K562 (cell line): ENCODE data around the gene NMNAT1. TPM values are rescaled to one million over a fixed set of nuclear protein-coding genes. Genes with fewer than 3 reads are reported as not detected.

Source experiments
- ARID1B ChIP-seq: fragments of 450-650 bp; IDR thresholded peaks from 2 replicates; pipeline ENCODE4 v1.6.1; 2016; ENCODE audit warnings: antibody characterized with exemption, mild to moderate bottlenecking, inconsistent platforms
- CAMTA2 ChIP-seq: fragments of 250-450 bp; sonication (Bioruptor Pico); conservative IDR thresholded peaks from 2 replicates; pipeline ENCODE4 v1.5.1; 2022
- CHD4 ChIP-seq: fragments of 200-600 bp; sonication (generic); IDR thresholded peaks from 3 replicates; pipeline ENCODE4 v1.6.1; 2012; ENCODE audit warnings: low read depth, mild to moderate bottlenecking, mixed read lengths, low read length, inconsistent platforms; ENCODE audit not compliant: insufficient read depth, insufficient replicate concordance, poor library complexity, severe bottlenecking
- EWSR1 ChIP-seq: fragments of 450-650 bp; IDR thresholded peaks from 2 replicates; pipeline ENCODE4 v1.6.1; 2018; ENCODE audit warnings: borderline replicate concordance, mild to moderate bottlenecking, low read depth, moderate library complexity; ENCODE audit not compliant: partially characterized antibody
- FIP1L1 ChIP-seq: fragments of 200-400 bp; formaldehyde crosslinking; IDR thresholded peaks from 2 replicates; pipeline ENCODE4 v1.6.1; 2018; ENCODE audit warnings: mild to moderate bottlenecking, low read depth, low read length; ENCODE audit not compliant: poor library complexity, severe bottlenecking
- FOS ChIP-seq: IDR thresholded peaks from 3 replicates; pipeline ENCODE4 v1.6.1; 2011; ENCODE audit not compliant: insufficient read length; ENCODE audit errors: extremely low read depth
- FOXM1 ChIP-seq, 2 experiments: fragments of 450-650 bp in 1 of 2; sonication (generic) in 1 of 2; formaldehyde crosslinking in 1 of 2; IDR thresholded peaks; 2 replicates each; pipeline versions ENCODE4 v1.6.1 to v1.9.0; 2017 to 2022; ENCODE audit warnings: low read depth in 2 of 2, mild to moderate bottlenecking in 2 of 2, missing genetic modification reagents in 1 of 2, moderate library complexity in 1 of 2
- KDM1A ChIP-seq, 2 experiments: fragments of 450-650 bp; IDR thresholded peaks; 2 replicates each; pipeline ENCODE4 v1.6.1; 2016; ENCODE audit warnings: mild to moderate bottlenecking in 2 of 2
- MIER1 ChIP-seq: fragments of 450-650 bp; IDR thresholded peaks from 2 replicates; pipeline ENCODE4 v1.6.1; 2016; ENCODE audit warnings: antibody characterized with exemption, mild to moderate bottlenecking, low read depth
- MTA3 ChIP-seq: fragments of 450-650 bp; formaldehyde crosslinking; IDR thresholded peaks from 2 replicates; pipeline ENCODE4 v1.6.1; 2017; ENCODE audit warnings: mild to moderate bottlenecking, borderline replicate concordance
- NELFE ChIP-seq: IDR thresholded peaks from 2 replicates; pipeline ENCODE4 v1.6.1; 2011; ENCODE audit warnings: mild to moderate bottlenecking; ENCODE audit not compliant: insufficient read depth, insufficient read length
- PHF8 ChIP-seq: fragments of 200-600 bp; sonication (generic); IDR thresholded peaks from 2 replicates; pipeline ENCODE4 v1.6.1; 2012; ENCODE audit warnings: mixed run types, mild to moderate bottlenecking, inconsistent platforms, low read length, moderate library complexity, borderline replicate concordance
- RBM15 ChIP-seq: fragments of 200-400 bp; formaldehyde crosslinking; IDR thresholded peaks from 2 replicates; pipeline ENCODE4 v1.6.1; 2018; ENCODE audit warnings: mild to moderate bottlenecking, low read length, moderate library complexity; ENCODE audit not compliant: insufficient read depth
- SMAD2 ChIP-seq: fragments of 150-350 bp; IDR thresholded peaks from 2 replicates; pipeline ENCODE4 v1.6.1; 2014; ENCODE audit warnings: low read depth, mild to moderate bottlenecking, low read length
- SPI1 ChIP-seq: IDR thresholded peaks from 2 replicates; pipeline ENCODE4 v1.6.1; 2011; ENCODE audit warnings: low read depth, low read length, control low read depth, borderline replicate concordance
- SRSF7 ChIP-seq: fragments of 200-400 bp; formaldehyde crosslinking; optimal IDR thresholded peaks from 2 replicates; pipeline ENCODE3; 2017; ENCODE audit warnings: mild to moderate bottlenecking, low read depth, low read length
- THRAP3 ChIP-seq: fragments of 450-650 bp; IDR thresholded peaks from 2 replicates; pipeline ENCODE4 v1.6.1; 2016; ENCODE audit warnings: mild to moderate bottlenecking, inconsistent platforms, borderline replicate concordance
- ZBTB26 ChIP-seq: fragments of 450-650 bp; formaldehyde crosslinking; IDR thresholded peaks from 2 replicates; pipeline ENCODE4 v1.4.0; 2022; ENCODE audit warnings: missing genetic modification characterization
- ZKSCAN3 ChIP-seq: fragments of 250-450 bp; sonication (Bioruptor Pico); IDR thresholded peaks from 2 replicates; pipeline ENCODE4 v1.4.0; 2020
- ZNF23 ChIP-seq: fragments of 250-450 bp; sonication (Bioruptor Pico); IDR thresholded peaks from 2 replicates; pipeline ENCODE4 v1.4.0; 2020; ENCODE audit warnings: mild to moderate bottlenecking
- ZZZ3 ChIP-seq: fragments of 450-650 bp; IDR thresholded peaks from 2 replicates; pipeline ENCODE4 v1.6.1; 2016; ENCODE audit warnings: antibody characterized with exemption, mild to moderate bottlenecking, moderate library complexity
- polyA plus RNA-seq, 8 experiments: library from polyadenylated mRNA; depleted of rRNA in 4 of 8; stranded (reverse) in 5 of 8; unstranded in 3 of 8; fragments of >200 nt; fragmentation: Nextera tagmentation in 2 of 8; fragmentation: Illumina TruSeq in 1 of 8; extraction: Ambion mirVana in 2 of 8; extraction: Trizol in 1 of 8; gene quantifications; 2 replicates each; pipeline versions ENCODE4 v1.2.1 to v1.2.3, GENCODE V29; 2011 to 2014; ENCODE audit warnings: inconsistent platforms in 1 of 8, missing spikeins in 1 of 8
- total RNA-seq, 7 experiments: library from RNA; depleted of rRNA in 6 of 7; stranded (reverse); fragments of >200 nt in 6 of 7; fragmentation: Illumina TruSeq in 2 of 7; extraction: Trizol in 2 of 7; gene quantifications; 2 replicates each; pipeline versions ENCODE4 v1.2.1 to v1.2.3, GENCODE V29; 2011 to 2021; ENCODE audit warnings: low replicate concordance in 1 of 7
- TF ChIP-seq, protein P1 (sequence below): fragments of 250-450 bp; sonication (Bioruptor Pico); IDR thresholded peaks from 2 replicates; pipeline ENCODE4 v1.4.0; 2020; ENCODE audit warnings: mild to moderate bottlenecking
- TF ChIP-seq, protein P2 (sequence below): fragments of 450-650 bp; IDR thresholded peaks from 2 replicates; pipeline ENCODE4 v1.6.1; 2016; ENCODE audit warnings: antibody characterized with exemption
- TF ChIP-seq, protein P3 (sequence below): sonication (generic); formaldehyde crosslinking; IDR thresholded peaks from 2 replicates; pipeline ENCODE4 v1.9.0; 2022; ENCODE audit warnings: mild to moderate bottlenecking, missing genetic modification reagents

The NMNAT1 gene
- total and polyA plus RNA-seq, 9 of the 15 experiments (the other 6 are each of a cell fraction or from before 2014, with no cell fraction given), result 5.1 to 14.6 (median 12.1) TPM

- peak; percentile 92 for TF ChIP-seq ZZZ3
- peak; percentile 98 for TF ChIP-seq PHF8
- no peak for TF ChIP-seq ZKSCAN3
- no peak for TF ChIP-seq CHD4
- TF ChIP-seq, protein P1, sequence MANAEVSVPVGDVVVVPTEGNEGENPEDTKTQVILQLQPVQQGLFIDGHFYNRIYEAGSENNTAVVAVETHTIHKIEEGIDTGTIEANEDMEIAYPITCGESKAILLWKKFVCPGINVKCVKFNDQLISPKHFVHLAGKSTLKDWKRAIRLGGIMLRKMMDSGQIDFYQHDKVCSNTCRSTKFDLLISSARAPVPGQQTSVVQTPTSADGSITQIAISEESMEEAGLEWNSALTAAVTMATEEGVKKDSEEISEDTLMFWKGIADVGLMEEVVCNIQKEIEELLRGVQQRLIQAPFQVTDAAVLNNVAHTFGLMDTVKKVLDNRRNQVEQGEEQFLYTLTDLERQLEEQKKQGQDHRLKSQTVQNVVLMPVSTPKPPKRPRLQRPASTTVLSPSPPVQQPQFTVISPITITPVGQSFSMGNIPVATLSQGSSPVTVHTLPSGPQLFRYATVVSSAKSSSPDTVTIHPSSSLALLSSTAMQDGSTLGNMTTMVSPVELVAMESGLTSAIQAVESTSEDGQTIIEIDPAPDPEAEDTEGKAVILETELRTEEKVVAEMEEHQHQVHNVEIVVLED, result peak; percentile 96
- TF ChIP-seq FOXM1 (IDR thresholded peaks at IDR 0.05; ENCODE audit: low read depth), result 0 out of 2 replicates have a peak, but pooled peaks have one; percentile 14
- no peak for TF ChIP-seq FOXM1 (CRISPR knock-in tag; IDR thresholded peaks at IDR 0.05; ENCODE audit: low read depth)
- TF ChIP-seq EWSR1, result no peak
- TF ChIP-seq, protein P2, sequence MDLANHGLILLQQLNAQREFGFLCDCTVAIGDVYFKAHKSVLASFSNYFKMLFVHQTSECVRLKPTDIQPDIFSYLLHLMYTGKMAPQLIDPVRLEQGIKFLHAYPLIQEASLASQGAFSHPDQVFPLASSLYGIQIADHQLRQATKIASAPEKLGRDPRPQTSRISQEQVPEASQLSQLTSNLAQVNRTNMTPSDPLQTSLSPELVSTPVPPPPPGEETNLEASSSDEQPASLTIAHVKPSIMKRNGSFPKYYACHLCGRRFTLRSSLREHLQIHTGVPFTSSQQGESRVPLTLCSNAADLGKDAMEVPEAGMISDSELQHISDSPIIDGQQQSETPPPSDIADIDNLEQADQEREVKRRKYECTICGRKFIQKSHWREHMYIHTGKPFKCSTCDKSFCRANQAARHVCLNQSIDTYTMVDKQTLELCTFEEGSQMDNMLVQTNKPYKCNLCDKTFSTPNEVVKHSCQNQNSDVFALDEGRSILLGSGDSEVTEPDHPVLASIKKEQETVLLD, result peak; percentile 82
- TF ChIP-seq NELFE, result no peak
- TF ChIP-seq THRAP3, result peak; percentile 91; the same call in 1 of the 2 replicates
- TF ChIP-seq MTA3, result peak; percentile 90
- TF ChIP-seq MIER1, result no peak; the same call in none of the 2 replicates
- TF ChIP-seq RBM15, result no peak
- no peak; the same call in 1 of the 2 replicates for TF ChIP-seq ZBTB26 (CRISPR knock-in tag)
- TF ChIP-seq ZNF23 (CRISPR knock-in tag), result no peak
- TF ChIP-seq FOS, result peak; percentile 62
- TF ChIP-seq, protein P3, sequence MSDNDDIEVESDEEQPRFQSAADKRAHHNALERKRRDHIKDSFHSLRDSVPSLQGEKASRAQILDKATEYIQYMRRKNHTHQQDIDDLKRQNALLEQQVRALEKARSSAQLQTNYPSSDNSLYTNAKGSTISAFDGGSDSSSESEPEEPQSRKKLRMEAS (CRISPR knock-in tag), result peak; percentile 68; the same call in 1 of the 2 replicates
- no peak for TF ChIP-seq SRSF7
- TF ChIP-seq SPI1, result no peak
- no peak for TF ChIP-seq CAMTA2 (CRISPR knock-in tag)
- TF ChIP-seq FIP1L1, result peak; percentile 91
- TF ChIP-seq SMAD2, result no peak
- TF ChIP-seq ARID1B, result no peak; the same call in 1 of the 2 replicates
- no peak for TF ChIP-seq KDM1A (IDR thresholded peaks at IDR 0.05)
Measured at GRCh38 chr1:9942939-9943788, at the start of gene NMNAT1, which contains the start of gene LZIC (continued).
